ENCODE data around the gene RBM48.

DNA sequence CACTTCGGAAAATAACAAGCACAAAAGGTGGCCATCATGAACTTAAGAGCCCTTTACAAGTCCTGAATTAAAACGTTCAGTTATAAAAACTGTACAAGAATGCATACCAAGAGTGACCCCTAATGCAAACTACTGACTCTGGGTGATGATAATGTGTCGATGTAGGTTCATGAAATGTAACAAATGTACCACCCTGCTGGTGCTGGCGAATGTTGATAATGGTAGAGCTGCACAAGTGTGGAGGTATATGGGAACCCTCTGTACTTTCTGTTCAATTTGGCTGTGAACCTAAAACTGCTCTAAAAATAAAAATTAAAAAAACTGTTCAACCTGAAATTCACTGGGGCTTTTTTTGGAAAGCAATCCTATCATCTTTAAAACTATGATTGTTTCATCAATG is 58.2 kb downstream of the RBM48 start:
- TF ChIP-seq POLR2AphosphoS5 (IDR thresholded peaks at IDR 0.05; ENCODE audit: control insufficient read depth, insufficient read depth, low read depth, low read length) (no peak), ZZZ3 (IDR thresholded peaks at IDR 0.05) (no peak)
